Measurements from ENCODE around the gene CCDC148.

DNA sequence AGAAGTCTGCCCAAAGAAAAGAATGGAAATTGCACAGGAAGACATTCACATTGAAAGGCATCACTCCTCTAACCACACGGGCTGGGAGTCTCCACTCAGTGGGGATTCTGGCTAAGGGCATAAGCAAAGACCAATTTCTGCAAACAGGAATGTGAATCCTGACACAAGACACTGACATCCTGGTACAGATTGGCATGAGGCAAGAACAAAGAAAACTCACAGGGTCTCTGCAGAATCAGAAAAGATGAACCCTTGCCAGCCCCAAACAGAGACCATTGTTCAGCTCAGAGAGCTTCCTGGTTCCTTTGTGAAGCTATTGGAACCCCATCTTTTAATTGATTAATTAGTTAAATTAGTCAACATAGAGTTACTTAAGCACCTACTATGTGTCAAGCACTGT lies 272.6 kb downstream of the CCDC148 start:
- TF ChIP-seq, protein P1, sequence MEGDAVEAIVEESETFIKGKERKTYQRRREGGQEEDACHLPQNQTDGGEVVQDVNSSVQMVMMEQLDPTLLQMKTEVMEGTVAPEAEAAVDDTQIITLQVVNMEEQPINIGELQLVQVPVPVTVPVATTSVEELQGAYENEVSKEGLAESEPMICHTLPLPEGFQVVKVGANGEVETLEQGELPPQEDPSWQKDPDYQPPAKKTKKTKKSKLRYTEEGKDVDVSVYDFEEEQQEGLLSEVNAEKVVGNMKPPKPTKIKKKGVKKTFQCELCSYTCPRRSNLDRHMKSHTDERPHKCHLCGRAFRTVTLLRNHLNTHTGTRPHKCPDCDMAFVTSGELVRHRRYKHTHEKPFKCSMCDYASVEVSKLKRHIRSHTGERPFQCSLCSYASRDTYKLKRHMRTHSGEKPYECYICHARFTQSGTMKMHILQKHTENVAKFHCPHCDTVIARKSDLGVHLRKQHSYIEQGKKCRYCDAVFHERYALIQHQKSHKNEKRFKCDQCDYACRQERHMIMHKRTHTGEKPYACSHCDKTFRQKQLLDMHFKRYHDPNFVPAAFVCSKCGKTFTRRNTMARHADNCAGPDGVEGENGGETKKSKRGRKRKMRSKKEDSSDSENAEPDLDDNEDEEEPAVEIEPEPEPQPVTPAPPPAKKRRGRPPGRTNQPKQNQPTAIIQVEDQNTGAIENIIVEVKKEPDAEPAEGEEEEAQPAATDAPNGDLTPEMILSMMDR (IDR thresholded peaks at IDR 0.05; ENCODE audit: low read depth, low read length, missing input control), result no peak
- TF ChIP-seq SP1 (IDR thresholded peaks at IDR 0.05), result no peak
- TF ChIP-seq, protein P2, sequence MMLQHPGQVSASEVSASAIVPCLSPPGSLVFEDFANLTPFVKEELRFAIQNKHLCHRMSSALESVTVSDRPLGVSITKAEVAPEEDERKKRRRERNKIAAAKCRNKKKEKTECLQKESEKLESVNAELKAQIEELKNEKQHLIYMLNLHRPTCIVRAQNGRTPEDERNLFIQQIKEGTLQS (IDR thresholded peaks at IDR 0.05), result no peak
- TF ChIP-seq EGR1 (IDR thresholded peaks at IDR 0.05; ENCODE audit: low read depth in 2 of 2), result no peak
- TF ChIP-seq YY1 (IDR thresholded peaks at IDR 0.05), result no peak
- TF ChIP-seq MAX (IDR thresholded peaks at IDR 0.05), result no peak
- no peak for TF ChIP-seq RXRA (IDR thresholded peaks at IDR 0.05)
- TF ChIP-seq RAD21 (IDR thresholded peaks at IDR 0.05), result no peak
- TF ChIP-seq, protein P3, sequence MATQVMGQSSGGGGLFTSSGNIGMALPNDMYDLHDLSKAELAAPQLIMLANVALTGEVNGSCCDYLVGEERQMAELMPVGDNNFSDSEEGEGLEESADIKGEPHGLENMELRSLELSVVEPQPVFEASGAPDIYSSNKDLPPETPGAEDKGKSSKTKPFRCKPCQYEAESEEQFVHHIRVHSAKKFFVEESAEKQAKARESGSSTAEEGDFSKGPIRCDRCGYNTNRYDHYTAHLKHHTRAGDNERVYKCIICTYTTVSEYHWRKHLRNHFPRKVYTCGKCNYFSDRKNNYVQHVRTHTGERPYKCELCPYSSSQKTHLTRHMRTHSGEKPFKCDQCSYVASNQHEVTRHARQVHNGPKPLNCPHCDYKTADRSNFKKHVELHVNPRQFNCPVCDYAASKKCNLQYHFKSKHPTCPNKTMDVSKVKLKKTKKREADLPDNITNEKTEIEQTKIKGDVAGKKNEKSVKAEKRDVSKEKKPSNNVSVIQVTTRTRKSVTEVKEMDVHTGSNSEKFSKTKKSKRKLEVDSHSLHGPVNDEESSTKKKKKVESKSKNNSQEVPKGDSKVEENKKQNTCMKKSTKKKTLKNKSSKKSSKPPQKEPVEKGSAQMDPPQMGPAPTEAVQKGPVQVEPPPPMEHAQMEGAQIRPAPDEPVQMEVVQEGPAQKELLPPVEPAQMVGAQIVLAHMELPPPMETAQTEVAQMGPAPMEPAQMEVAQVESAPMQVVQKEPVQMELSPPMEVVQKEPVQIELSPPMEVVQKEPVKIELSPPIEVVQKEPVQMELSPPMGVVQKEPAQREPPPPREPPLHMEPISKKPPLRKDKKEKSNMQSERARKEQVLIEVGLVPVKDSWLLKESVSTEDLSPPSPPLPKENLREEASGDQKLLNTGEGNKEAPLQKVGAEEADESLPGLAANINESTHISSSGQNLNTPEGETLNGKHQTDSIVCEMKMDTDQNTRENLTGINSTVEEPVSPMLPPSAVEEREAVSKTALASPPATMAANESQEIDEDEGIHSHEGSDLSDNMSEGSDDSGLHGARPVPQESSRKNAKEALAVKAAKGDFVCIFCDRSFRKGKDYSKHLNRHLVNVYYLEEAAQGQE (IDR thresholded peaks at IDR 0.05), result no peak
- no peak for TF ChIP-seq TAF1 (conservative IDR thresholded peaks at IDR 0.05)
- TF ChIP-seq GABPA (IDR thresholded peaks at IDR 0.05 in 1 of 2, conservative IDR thresholded peaks at IDR 0.05 in 1 of 2), result no peak
